ENCODE results near the gene PLAGL1. TPM values are rescaled to one million over a fixed set of nuclear protein-coding genes. Genes with fewer than 3 reads are reported as not detected.

The PLAGL1 gene, protein sequence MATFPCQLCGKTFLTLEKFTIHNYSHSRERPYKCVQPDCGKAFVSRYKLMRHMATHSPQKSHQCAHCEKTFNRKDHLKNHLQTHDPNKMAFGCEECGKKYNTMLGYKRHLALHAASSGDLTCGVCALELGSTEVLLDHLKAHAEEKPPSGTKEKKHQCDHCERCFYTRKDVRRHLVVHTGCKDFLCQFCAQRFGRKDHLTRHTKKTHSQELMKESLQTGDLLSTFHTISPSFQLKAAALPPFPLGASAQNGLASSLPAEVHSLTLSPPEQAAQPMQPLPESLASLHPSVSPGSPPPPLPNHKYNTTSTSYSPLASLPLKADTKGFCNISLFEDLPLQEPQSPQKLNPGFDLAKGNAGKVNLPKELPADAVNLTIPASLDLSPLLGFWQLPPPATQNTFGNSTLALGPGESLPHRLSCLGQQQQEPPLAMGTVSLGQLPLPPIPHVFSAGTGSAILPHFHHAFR
- 6.6 to 10.4 TPM (median 7.6 TPM) in 5 replicates for total RNA-seq (2022; extraction: Qiagen RNA extraction; ENCODE audit: low read depth)

DNA sequence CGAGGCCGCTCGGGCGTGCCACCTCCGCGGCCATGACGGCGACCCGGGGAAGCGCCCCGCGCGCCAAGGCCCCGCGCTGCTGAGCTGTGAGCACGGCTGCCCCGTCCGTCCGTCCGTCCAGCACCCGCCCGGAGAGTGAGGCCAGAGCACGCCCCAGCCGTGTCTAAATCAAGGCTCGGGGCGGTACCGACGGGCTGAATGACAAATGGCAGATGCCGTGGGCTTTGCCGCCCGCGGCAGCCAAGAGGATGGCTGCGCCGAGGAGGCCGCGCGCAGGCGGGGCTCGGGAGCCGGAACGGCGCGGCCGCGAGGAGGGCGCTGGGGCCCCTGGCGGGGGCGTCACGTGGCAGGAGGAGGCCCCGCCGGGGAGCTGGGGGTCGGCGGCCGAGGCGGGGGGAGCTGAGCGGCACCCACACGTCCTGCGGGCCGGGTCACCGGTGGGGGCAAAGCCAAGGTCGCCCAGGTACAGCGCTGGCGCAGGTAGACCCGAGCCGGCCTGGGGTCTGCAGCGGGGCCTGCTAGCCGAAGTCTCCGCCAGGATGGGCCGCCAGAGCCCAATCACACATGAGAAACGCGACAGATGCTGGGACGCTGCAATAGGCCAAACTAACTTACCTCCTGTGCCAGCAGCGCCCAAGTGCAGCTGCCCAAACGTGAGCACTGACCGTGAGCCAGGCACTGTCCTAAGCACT lies at the start of gene PLAGL1:
Gene PLAGL1, minus strand, starts transcription at position 140 of the 692 bp plus-strand sequence. CDS start 60,123 bp downstream, outside the sequence.

Other genes with a start within 250 kb of the PLAGL1 start
- 32.2 to 45.8 TPM (median 34.9 TPM) in 5 replicates for gene LTV1, start 164.9 kb downstream of the PLAGL1 start, total RNA-seq (2022; extraction: Qiagen RNA extraction; ENCODE audit: low read depth)
- not detected in 5 replicates for gene ZC2HC1B, start 143.8 kb downstream of the PLAGL1 start, total RNA-seq (2022; extraction: Qiagen RNA extraction; ENCODE audit: low read depth)
- 183 to 249 TPM (median 220 TPM) in 5 replicates for gene SF3B5, start 87.3 kb upstream of the PLAGL1 start, total RNA-seq (2022; extraction: Qiagen RNA extraction; ENCODE audit: low read depth)
- gene STX11, start 142.3 kb upstream of the PLAGL1 start, total RNA-seq (2022; extraction: Qiagen RNA extraction; ENCODE audit: low read depth), result 1.8 to 2.9 TPM (median 2.0 TPM) in 5 replicates